Kidney epithelial cell (primary cell): ENCODE results near the gene CCDC102A. TPM values are rescaled to one million over a fixed set of nuclear protein-coding genes. Genes with fewer than 3 reads are reported as not detected.

Source experiments
- DNase-seq: peaks from one replicate; pipeline ENCODE4 v3.0.0-alpha.2; 2010; ENCODE audit warnings: low read depth
- H3K27me3 ChIP-seq: 2 replicates; pipeline ENCODE4 v1.6.0; 2011; ENCODE audit warnings: low read length; ENCODE audit not compliant: control insufficient read depth, insufficient read depth
- H3K36me3 ChIP-seq: 2 replicates; pipeline ENCODE4 v1.5.1; 2011; ENCODE audit warnings: low read length; ENCODE audit not compliant: control insufficient read depth, insufficient read depth
- H3K4me3 ChIP-seq: 2 replicates; pipeline ENCODE4 v1.5.1; 2011; ENCODE audit warnings: low read depth, mild to moderate bottlenecking, control low read depth, low read length
- total RNA-seq: library from RNA; depleted of rRNA; stranded (reverse); fragments of >200 nt; gene quantifications from 2 replicates; pipeline ENCODE4 v1.2.3, GENCODE V29; 2015
- TF ChIP-seq, protein P1 (sequence below): IDR thresholded peaks from 2 replicates; pipeline ENCODE4 v1.5.1; 2011; ENCODE audit warnings: mild to moderate bottlenecking, moderate library complexity, low read length, control low read depth, inconsistent platforms; ENCODE audit not compliant: insufficient read depth, poor library complexity, severe bottlenecking

Gene CCDC102A
- total RNA-seq, 1 donor from 2014 or later: 11.4 TPM

DNA sequence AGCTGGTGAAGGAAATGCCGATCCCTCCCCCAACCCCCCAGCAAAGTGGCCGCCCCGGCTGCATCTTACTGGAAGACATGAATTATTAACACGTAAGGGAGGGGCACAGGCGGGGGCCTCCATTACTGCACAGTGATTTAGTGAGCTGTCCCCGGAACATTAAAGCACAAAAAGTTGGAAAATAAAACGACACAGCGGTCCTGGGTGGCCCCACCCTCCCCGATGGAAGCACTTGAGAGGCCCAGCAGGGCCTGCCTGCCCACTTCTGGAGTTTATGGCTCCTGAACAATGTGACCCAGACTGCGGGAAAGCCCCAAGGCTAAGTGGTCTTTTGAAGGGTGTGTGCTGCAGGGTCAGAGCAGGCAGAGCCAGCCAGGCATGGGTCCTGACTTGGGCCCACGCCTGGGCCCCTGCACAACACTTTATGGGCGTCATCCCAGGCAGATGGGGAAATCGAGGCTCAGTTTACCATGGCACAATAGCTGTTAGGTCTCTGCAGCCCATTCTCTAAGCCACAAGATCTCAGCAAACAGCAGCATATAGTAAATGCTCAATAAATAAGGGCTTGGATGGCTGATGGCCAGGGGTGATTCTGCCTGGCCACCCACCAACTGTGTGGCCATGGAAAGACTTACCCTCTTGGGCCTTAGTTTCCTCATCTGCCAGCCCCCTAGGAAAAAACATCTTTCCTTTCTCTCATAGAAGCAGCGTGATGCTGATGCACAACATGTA lies 22.8 kb downstream of the CCDC102A start:
- H3K4me3 ChIP-seq: no peak overlapping the region
- no peaks in the 10 kb centered on the region for H3K27me3 ChIP-seq
- H3K36me3 ChIP-seq: no peaks in the 10 kb centered on the region
- no peak for DNase-seq
- TF ChIP-seq, protein P1, sequence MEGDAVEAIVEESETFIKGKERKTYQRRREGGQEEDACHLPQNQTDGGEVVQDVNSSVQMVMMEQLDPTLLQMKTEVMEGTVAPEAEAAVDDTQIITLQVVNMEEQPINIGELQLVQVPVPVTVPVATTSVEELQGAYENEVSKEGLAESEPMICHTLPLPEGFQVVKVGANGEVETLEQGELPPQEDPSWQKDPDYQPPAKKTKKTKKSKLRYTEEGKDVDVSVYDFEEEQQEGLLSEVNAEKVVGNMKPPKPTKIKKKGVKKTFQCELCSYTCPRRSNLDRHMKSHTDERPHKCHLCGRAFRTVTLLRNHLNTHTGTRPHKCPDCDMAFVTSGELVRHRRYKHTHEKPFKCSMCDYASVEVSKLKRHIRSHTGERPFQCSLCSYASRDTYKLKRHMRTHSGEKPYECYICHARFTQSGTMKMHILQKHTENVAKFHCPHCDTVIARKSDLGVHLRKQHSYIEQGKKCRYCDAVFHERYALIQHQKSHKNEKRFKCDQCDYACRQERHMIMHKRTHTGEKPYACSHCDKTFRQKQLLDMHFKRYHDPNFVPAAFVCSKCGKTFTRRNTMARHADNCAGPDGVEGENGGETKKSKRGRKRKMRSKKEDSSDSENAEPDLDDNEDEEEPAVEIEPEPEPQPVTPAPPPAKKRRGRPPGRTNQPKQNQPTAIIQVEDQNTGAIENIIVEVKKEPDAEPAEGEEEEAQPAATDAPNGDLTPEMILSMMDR: no peak

DNA sequence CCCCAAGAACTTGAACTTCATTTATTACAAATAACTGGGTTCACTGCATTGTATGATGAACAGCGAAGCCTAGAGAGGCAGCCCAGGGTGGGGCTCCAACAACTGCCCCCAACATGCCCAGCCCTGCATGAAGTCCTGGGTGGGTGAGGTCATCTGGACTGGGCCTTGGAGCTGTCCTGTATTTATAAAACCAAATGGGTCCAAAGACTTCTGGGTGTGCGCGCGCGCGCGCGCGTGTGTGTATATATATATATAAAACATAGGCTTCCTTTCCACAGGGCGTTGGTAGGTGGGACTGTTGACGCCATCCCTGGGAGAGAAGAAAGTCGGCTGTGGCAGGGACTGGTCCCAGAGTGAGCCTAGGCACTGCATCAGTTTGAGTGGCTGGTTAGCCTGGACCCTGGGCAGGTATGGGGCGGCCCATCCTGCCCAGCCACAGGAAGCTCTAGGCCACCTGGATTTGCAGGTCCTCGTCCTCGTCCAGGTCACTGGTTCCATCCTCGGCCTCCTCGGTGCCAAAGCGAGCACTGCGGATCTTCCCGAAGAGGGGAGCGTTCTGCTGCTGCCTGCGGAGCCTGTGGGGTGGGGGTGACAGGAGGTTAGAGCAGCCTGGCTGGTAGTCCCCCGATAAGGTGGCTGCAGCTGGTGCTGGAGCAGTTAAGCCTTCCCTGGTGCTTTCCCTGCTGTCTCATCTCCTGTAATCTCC lies 23.9 kb downstream of the CCDC102A start:
- no peak for DNase-seq
- H3K4me3 ChIP-seq: no peak overlapping the region
- H3K36me3 ChIP-seq: no peaks in the 10 kb centered on the region
- TF ChIP-seq, protein P1: no peak
- peaks cover 4% of the 10 kb centered on the region for H3K27me3 ChIP-seq

DNA sequence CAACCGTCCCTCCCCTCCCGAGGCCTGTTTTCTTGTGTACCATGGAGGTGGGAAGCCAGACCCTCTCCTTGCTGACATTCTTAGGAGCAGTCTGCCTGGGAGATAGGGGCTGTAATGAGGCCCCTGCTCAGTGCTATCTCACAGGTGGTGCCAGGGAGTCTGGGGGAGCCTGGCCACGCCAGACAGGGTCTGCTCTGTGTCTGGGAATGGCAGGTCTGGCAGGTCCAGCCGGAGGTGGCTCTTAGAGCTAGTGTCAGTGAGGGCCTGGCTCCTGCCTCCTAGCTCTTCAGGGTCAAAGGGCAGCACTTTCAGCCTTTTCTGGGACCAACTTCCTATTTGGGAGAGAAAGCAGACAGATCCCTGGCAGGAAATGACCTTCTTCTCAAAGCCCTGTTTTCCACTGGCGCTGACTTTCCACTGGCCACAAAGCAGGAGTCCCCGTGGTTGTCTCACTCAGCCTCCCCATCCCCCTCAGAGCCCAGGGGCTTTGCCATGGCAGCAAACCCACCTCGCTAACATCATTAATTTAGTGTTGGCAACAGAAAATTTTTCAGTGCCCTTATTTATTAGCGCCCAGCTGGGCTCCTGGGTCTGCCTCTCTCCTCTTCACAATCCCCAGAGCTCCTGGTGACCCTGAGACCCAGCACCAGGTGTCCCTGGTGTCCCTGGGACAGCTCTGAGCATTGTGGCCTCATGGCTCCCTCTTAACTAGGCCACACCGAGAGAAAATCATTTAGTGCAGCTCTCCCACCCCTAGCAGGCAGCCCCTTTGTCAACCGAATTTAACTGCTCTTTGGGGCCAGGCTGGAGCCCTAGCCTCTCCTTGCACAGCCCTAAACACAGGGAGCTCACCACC lies 26.1 kb downstream of the CCDC102A start:
- TF ChIP-seq, protein P1: no peak
- Histone ChIP-seq H3K36me3 (no peaks in the 10 kb centered on the region), H3K4me3 (no peak overlapping the region), H3K27me3 (peaks cover 4% of the 10 kb centered on the region)
- DNase-seq: no peak

DNA sequence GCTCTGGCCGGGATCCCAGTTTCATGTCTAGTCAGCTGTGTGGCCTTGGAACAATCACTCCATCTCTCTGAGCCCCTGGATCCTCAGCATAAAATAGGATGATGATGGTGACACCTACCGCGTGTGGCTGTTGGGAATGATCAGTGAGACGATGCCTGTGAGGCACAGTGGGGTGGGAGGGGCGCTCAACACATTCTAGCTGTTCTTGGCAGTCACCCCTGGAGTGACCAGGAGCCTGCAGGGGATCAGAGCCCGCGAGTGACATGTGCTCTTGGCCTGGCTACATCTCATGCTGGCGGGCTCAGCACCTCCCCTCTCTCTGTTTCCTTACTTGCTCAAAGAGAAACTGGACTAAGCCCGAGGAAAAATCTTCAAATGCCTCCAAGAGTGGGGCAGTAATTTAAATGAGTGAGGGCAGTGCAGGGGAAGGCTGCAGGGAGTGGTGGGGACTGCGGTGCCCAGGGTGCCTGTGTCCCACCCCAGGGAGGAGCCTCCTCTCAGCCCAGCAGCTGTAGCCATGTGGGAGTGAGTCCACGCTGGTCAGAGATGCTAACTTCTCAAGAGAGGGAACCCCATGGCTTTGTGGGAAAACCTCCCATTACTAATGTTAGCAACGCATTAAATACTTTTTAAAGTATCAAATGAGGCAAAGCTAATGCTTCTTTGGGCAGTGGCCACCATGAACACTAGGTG lies 27.0 kb downstream of the CCDC102A start:
- TF ChIP-seq, protein P1: no peak
- Histone ChIP-seq H3K36me3 (no peaks in the 10 kb centered on the region), H3K27me3 (peaks cover 8% of the 10 kb centered on the region), H3K4me3 (no peak overlapping the region)
- no peak for DNase-seq

DNA sequence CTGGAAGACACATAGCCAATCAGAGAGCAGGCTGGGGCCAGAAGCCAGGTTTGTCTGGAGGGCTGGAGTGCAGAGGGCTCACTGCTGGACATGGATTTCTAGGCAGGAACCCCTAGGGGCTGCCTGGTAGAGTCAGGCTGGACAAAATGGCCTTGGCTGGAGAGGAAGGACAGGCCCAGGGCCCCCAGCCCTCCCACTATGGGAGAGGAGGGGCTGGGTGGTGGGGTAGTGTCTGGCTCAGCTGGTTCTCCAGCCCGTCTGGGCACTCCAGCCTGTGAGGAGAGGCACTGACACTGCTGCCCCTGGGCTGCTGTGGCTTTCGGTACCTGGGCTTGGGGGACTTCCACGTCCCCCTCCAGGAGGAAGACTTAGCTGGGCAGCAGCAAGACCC lies 28.3 kb downstream of the CCDC102A start:
- Histone ChIP-seq H3K27me3 (peaks cover 19% of the 10 kb centered on the region), H3K36me3 (no peaks in the 10 kb centered on the region), H3K4me3 (no peak overlapping the region)
- TF ChIP-seq, protein P1: no peak
- DNase-seq: no peak
